SK-N-SH treated with all-trans-retinoic acid at 6 μM for 48 hours (cell line): ENCODE data around the gene FAM83E.

Source experiments
- BACH2 ChIP-seq: fragments of 250-450 bp; sonication (Bioruptor Pico); IDR thresholded peaks from 2 replicates; pipeline ENCODE4 v1.9.0; 2021; ENCODE audit warnings: mild to moderate bottlenecking, borderline replicate concordance
- ZNF8 ChIP-seq: fragments of 450-650 bp; formaldehyde crosslinking; IDR thresholded peaks from 2 replicates; pipeline ENCODE4 v1.5.0; 2020; ENCODE audit warnings: mild to moderate bottlenecking, moderate library complexity
- TF ChIP-seq, protein P1 (sequence below): fragments of 250-450 bp; sonication (Bioruptor Pico); IDR thresholded peaks from 2 replicates; pipeline ENCODE4 v1.8.0; 2020; ENCODE audit warnings: mild to moderate bottlenecking, moderate library complexity, borderline replicate concordance

DNA sequence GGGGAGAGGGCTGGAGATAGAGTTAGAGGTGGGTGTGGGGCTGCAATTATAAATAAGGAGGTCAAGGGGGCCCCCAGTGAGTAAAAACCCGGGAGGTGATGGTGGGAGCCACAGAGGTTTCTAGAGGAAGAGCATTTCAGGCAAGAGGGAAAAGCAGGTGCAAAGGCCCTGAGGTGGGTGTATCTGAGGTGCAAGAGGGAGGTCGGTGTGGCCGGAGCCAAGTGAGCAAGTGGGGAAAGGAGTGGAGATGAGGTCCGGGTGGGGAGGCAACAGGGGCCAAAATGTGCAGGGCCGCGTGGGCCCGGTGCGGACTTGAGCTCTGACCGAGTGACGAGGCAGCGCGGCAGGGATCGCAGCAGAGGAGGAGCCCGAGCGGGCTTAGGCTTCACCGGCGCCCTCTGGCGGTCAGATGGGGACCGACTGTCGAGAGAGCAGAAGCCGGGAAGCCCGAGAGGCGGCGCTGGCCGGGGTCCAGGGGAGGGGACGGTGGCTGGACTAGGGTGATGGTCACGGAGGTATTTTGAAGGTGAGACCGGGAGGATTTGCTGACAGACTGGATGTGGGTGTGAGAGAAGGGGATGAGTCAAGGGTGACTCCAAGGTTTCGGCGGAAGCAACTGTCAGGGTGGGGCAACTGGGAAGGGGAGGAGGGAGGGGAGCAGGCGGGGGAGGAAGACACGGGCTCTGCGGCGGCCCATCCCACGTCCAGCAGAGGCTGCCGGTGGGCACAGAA is 26.0 kb downstream of the FAM83E start:
- TF ChIP-seq, protein P1, sequence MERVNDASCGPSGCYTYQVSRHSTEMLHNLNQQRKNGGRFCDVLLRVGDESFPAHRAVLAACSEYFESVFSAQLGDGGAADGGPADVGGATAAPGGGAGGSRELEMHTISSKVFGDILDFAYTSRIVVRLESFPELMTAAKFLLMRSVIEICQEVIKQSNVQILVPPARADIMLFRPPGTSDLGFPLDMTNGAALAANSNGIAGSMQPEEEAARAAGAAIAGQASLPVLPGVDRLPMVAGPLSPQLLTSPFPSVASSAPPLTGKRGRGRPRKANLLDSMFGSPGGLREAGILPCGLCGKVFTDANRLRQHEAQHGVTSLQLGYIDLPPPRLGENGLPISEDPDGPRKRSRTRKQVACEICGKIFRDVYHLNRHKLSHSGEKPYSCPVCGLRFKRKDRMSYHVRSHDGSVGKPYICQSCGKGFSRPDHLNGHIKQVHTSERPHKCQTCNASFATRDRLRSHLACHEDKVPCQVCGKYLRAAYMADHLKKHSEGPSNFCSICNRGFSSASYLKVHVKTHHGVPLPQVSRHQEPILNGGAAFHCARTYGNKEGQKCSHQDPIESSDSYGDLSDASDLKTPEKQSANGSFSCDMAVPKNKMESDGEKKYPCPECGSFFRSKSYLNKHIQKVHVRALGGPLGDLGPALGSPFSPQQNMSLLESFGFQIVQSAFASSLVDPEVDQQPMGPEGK (CRISPR knock-in tag), result no peak
- no peak for TF ChIP-seq ZNF8
- TF ChIP-seq BACH2 (CRISPR knock-in tag), result no peak
